ENCODE data around the gene NME7.
"Not testable (repeated sequence)": the region's sequence is repeated elsewhere in the genome, so short reads cannot be mapped to it uniquely, and the experiment has no call there.

NME7 gene

DNA sequence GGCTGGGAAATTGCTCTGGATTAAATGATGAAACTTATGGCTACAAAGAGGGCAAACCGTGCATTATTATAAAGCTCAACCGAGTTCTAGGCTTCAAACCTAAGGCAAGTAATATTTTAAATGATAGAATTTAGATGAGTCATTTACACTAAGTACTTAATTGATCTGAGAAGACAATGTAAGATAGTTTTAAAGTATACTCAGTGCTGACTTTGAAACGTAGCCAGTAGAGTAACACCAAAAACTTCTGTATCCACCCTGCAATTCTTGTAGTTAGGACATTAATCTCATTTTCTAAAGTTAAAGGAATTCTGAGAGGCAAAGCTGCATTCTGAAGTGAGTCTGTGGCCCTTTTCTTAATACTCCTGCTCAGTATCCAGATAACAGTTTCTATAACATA lies 240.3 kb downstream of the NME7 start:
- no peaks in the 10 kb centered on the region for H3K27me3 ChIP-seq (ENCODE audit: insufficient read depth, low read length)
- H3K27ac ChIP-seq (ENCODE audit: low read depth, low read length, poor library complexity, severe bottlenecking) = no peak overlapping the region
- H3K4me1 ChIP-seq (ENCODE audit: insufficient read depth, low read length, severe bottlenecking) = no peaks in the 10 kb centered on the region
- no peak overlapping the region for H2AFZ ChIP-seq (ENCODE audit: low read length)
- H3K4me2 ChIP-seq (ENCODE audit: low read length) = no peak overlapping the region
- H3K9me2 ChIP-seq (ENCODE audit: low read depth, low read length) = no peaks in the 10 kb centered on the region
- H3K79me2 ChIP-seq (ENCODE audit: insufficient read depth, low read length) = no peaks in the 10 kb centered on the region
- H3F3A ChIP-seq (ENCODE audit: insufficient read depth, low read length) = no peaks in the 10 kb centered on the region
- TF ChIP-seq EZH2 (IDR thresholded peaks at IDR 0.05; ENCODE audit: borderline replicate concordance, low read length) = no peak
- TF ChIP-seq, protein P1, sequence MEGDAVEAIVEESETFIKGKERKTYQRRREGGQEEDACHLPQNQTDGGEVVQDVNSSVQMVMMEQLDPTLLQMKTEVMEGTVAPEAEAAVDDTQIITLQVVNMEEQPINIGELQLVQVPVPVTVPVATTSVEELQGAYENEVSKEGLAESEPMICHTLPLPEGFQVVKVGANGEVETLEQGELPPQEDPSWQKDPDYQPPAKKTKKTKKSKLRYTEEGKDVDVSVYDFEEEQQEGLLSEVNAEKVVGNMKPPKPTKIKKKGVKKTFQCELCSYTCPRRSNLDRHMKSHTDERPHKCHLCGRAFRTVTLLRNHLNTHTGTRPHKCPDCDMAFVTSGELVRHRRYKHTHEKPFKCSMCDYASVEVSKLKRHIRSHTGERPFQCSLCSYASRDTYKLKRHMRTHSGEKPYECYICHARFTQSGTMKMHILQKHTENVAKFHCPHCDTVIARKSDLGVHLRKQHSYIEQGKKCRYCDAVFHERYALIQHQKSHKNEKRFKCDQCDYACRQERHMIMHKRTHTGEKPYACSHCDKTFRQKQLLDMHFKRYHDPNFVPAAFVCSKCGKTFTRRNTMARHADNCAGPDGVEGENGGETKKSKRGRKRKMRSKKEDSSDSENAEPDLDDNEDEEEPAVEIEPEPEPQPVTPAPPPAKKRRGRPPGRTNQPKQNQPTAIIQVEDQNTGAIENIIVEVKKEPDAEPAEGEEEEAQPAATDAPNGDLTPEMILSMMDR (IDR thresholded peaks at IDR 0.05; ENCODE audit: low read length) = no peak
- H3K36me3 ChIP-seq (ENCODE audit: insufficient read depth, low read length) = peaks cover 56% of the 10 kb centered on the region
- no peaks in the 10 kb centered on the region for H3K9me3 ChIP-seq (ENCODE audit: low read length)
- H4K20me1 ChIP-seq (ENCODE audit: insufficient read depth, low read length) = no peaks in the 10 kb centered on the region
- no peak overlapping the region for H3K4me3 ChIP-seq (ENCODE audit: low read depth, low read length, poor library complexity, severe bottlenecking)
- no peak overlapping the region for H3K9ac ChIP-seq (ENCODE audit: low read length)

DNA sequence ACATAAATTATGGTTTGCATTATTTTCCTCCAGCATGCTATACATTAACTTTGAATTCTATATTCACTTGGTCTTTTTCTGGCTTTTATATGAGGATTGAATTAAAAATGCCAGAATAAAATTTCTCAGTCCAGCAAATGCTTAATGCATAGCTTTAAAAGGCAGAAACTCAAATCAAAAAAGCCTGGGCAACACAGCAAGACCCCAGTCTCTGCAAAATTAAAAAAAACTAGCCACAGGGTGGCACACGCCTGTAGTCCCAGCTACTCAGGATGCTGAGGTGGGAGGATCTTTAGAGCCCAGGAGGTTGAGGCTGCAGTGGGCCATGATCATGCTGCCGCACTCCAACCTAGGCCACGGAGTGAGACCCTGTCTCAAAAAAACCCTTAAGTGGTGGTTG lies 241.3 kb downstream of the NME7 start:
- H3K27ac ChIP-seq (ENCODE audit: low read depth, low read length, poor library complexity, severe bottlenecking) = no peak overlapping the region
- H3K79me2 ChIP-seq (ENCODE audit: insufficient read depth, low read length) = no peaks in the 10 kb centered on the region
- H3K4me3 ChIP-seq (ENCODE audit: low read depth, low read length, poor library complexity, severe bottlenecking) = no peak overlapping the region
- no peaks in the 10 kb centered on the region for H3F3A ChIP-seq (ENCODE audit: insufficient read depth, low read length)
- no peak overlapping the region for H3K4me2 ChIP-seq (ENCODE audit: low read length)
- H3K9me3 ChIP-seq (ENCODE audit: low read length) = no peaks in the 10 kb centered on the region
- H3K4me1 ChIP-seq (ENCODE audit: insufficient read depth, low read length, severe bottlenecking) = peaks cover 6% of the 10 kb centered on the region
- H3K9ac ChIP-seq (ENCODE audit: low read length) = no peak overlapping the region
- peaks cover 48% of the 10 kb centered on the region for H3K36me3 ChIP-seq (ENCODE audit: insufficient read depth, low read length)
- no peaks in the 10 kb centered on the region for H3K9me2 ChIP-seq (ENCODE audit: low read depth, low read length)
- no peak overlapping the region for H2AFZ ChIP-seq (ENCODE audit: low read length)
- H3K27me3 ChIP-seq (ENCODE audit: insufficient read depth, low read length) = no peaks in the 10 kb centered on the region
- H4K20me1 ChIP-seq (ENCODE audit: insufficient read depth, low read length) = no peaks in the 10 kb centered on the region
- TF ChIP-seq, protein P1 (IDR thresholded peaks at IDR 0.05; ENCODE audit: low read length) = no peak
- TF ChIP-seq EZH2 (IDR thresholded peaks at IDR 0.05; ENCODE audit: borderline replicate concordance, low read length) = no peak

DNA sequence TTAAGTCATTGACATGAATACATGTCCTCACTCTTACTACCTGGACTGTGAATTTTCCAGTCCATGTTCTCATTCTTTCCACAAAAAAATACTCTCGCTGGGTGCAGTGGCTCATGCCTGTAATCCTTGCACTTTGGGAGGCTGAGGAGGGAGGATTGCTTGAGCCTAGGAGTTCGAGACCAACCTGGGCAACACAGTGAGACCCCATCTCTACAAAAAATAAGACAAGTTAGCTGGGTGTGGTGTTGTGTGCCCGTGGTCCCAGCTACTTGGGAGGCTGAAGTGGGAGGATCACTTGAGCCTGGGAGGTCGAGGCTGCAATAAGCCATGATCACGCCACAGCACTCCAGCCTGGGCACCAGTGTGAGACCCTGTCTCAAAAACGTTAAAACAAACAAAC lies 242.0 kb downstream of the NME7 start:
- H3K4me2 ChIP-seq (ENCODE audit: low read length); H3K9me3 ChIP-seq (ENCODE audit: low read length); H3F3A ChIP-seq (ENCODE audit: insufficient read depth, low read length); H2AFZ ChIP-seq (ENCODE audit: low read length); H3K27me3 ChIP-seq (ENCODE audit: insufficient read depth, low read length); H3K79me2 ChIP-seq (ENCODE audit: insufficient read depth, low read length); H3K9ac ChIP-seq (ENCODE audit: low read length); H3K4me3 ChIP-seq (ENCODE audit: low read depth, low read length, poor library complexity, severe bottlenecking); H3K27ac ChIP-seq (ENCODE audit: low read depth, low read length, poor library complexity, severe bottlenecking); H4K20me1 ChIP-seq (ENCODE audit: insufficient read depth, low read length); H3K4me1 ChIP-seq (ENCODE audit: insufficient read depth, low read length, severe bottlenecking); H3K9me2 ChIP-seq (ENCODE audit: low read depth, low read length): not testable (repeated sequence)
- H3K36me3 ChIP-seq (ENCODE audit: insufficient read depth, low read length) = peaks cover 42% of the 10 kb centered on the region

DNA sequence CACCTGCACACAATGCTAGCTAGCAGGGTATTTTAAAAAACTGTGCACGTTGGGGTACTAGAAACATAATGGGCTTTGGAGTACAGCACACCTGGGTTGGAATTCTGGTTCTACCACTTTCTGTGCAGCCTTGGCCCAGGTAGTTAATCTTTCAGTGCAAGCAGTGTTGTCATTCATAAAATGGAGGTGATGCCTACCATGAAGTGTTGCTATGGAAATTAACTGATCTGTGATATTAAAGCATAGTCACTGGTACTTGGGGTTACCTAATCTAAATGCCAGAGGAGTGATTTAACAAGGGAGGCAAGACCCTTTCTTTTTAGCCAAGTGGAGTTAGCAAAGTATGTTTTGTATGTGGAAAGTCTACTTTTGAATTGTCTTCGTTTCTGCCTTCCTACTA lies 243.1 kb downstream of the NME7 start:
- Histone ChIP-seq H3K27me3 (ENCODE audit: insufficient read depth, low read length) (no peaks in the 10 kb centered on the region), H2AFZ (ENCODE audit: low read length) (no peak overlapping the region), H3K79me2 (ENCODE audit: insufficient read depth, low read length) (no peaks in the 10 kb centered on the region), H3F3A (ENCODE audit: insufficient read depth, low read length) (no peaks in the 10 kb centered on the region), H3K9ac (ENCODE audit: low read length) (no peak overlapping the region), H3K9me2 (ENCODE audit: low read depth, low read length) (no peaks in the 10 kb centered on the region), H4K20me1 (ENCODE audit: insufficient read depth, low read length) (no peaks in the 10 kb centered on the region), H3K9me3 (ENCODE audit: low read length) (no peaks in the 10 kb centered on the region), H3K4me3 (ENCODE audit: low read depth, low read length, poor library complexity, severe bottlenecking) (no peak overlapping the region), H3K36me3 (ENCODE audit: insufficient read depth, low read length) (peaks cover 35% of the 10 kb centered on the region), H3K4me2 (ENCODE audit: low read length) (no peak overlapping the region), H3K4me1 (ENCODE audit: insufficient read depth, low read length, severe bottlenecking) (peaks cover 6% of the 10 kb centered on the region), H3K27ac (ENCODE audit: low read depth, low read length, poor library complexity, severe bottlenecking) (no peak overlapping the region)
- no peak for TF ChIP-seq EZH2 (IDR thresholded peaks at IDR 0.05; ENCODE audit: borderline replicate concordance, low read length)
- TF ChIP-seq, protein P1 (IDR thresholded peaks at IDR 0.05; ENCODE audit: low read length) = no peak

Data from OCI-LY1 (cell line).